Gastroesophageal sphincter (tissue), 4 donors: ENCODE measurements around the gene NLRC3. TPM values are rescaled to one million over a fixed set of nuclear protein-coding genes. Genes with fewer than 3 reads are reported as not detected.

Experiments used
- ATAC-seq: fragments of 150-250 bp; one replicate; pipeline ENCODE4 v1.9.1; 2016; ENCODE audit warnings: mild to moderate bottlenecking, moderate library complexity
- H3K27ac ChIP-seq, 4 donors: fragments of 200-600 bp; sonication (generic) in 3 of 4; 1 replicate in 3 of 4; 2 replicates in 1 of 4; pipeline ENCODE4 v1.5.1; 2016 to 2019
- H3K27me3 ChIP-seq: fragments of 200-600 bp; sonication (generic); one replicate; pipeline ENCODE4 v1.5.1; 2019
- H3K36me3 ChIP-seq, 2 donors: fragments of 200-600 bp; sonication (generic); one replicate each; pipeline ENCODE4 v1.5.1; 2019; ENCODE audit warnings: control low read depth in 1 of 2
- H3K4me1 ChIP-seq, 3 donors: fragments of 200-600 bp; sonication (generic); 1 replicate in 2 of 3; 2 replicates in 1 of 3; pipeline ENCODE4 v1.5.1; 2016 to 2019; ENCODE audit warnings: control low read depth in 2 of 3
- H3K4me3 ChIP-seq, 2 donors: fragments of 200-600 bp; sonication (generic); one replicate each; pipeline ENCODE4 v1.5.1; 2019; ENCODE audit warnings: mild to moderate bottlenecking in 1 of 2, moderate library complexity in 1 of 2
- H3K9me3 ChIP-seq, 3 donors: fragments of 200-600 bp; sonication (generic); one replicate each; pipeline ENCODE4 v1.5.1; 2017 to 2019; ENCODE audit warnings: control low read depth in 2 of 3
- CTCF ChIP-seq, 4 experiments: fragments of 200-600 bp in 2 of 4; fragments of 450-650 bp in 2 of 4; sonication (generic) in 1 of 4; IDR thresholded peaks; one replicate each; pipeline ENCODE4 v1.5.1; 2017 to 2019; ENCODE audit warnings: antibody characterized with exemption in 4 of 4, mild to moderate bottlenecking in 2 of 4, moderate library complexity in 2 of 4
- EP300 ChIP-seq: sonication (generic); formaldehyde crosslinking; IDR thresholded peaks from one replicate; pipeline ENCODE4 v1.6.1; 2017; ENCODE audit warnings: antibody characterized with exemption, mild to moderate bottlenecking
- POLR2A ChIP-seq, 2 donors: fragments of 450-650 bp; IDR thresholded peaks; one replicate each; pipeline ENCODE4 v1.6.1; 2017; ENCODE audit warnings: antibody characterized with exemption in 2 of 2, mild to moderate bottlenecking in 2 of 2, moderate library complexity in 1 of 2
- POLR2AphosphoS5 ChIP-seq: sonication (generic); formaldehyde crosslinking; IDR thresholded peaks from one replicate; pipeline ENCODE4 v1.6.1; 2017; ENCODE audit warnings: antibody characterized with exemption
- WGBS, 2 donors: methylation state at CpG; one replicate each; pipeline ENCODE4 v1.1.5; 2018; ENCODE audit warnings: low coverage in 1 of 2; 5-methylcytosine and 5-hydroxymethylcytosine counted together
- total RNA-seq, 4 donors: library from RNA; depleted of rRNA; stranded (reverse); fragments of >200 nt; gene quantifications; one replicate each; pipeline ENCODE4 v1.1.0, GENCODE V29; 2016

Gene NLRC3
- total RNA-seq, 4 donors from 2014 or later = 1.1 to 5.8 (median 1.4) TPM

- WGBS, 2 donors = 90% methylated on average over 2 of the region's 10 CpGs; no CpG with 5 or more reads in 1 of the 2 donors
- TF ChIP-seq POLR2AphosphoS5 (no peak), EP300 (no peak), CTCF (IDR thresholded peaks at IDR 0.05) (no peak), POLR2A (IDR thresholded peaks at IDR 0.05) (no peak)
- Histone ChIP-seq H3K4me1 (no peaks in the 10 kb centered on the region), H3K4me3 (no peak overlapping the region), H3K27ac (no peak overlapping the region), H3K27me3 (peaks cover 37% of the 10 kb centered on the region), H3K9me3 (no peaks in the 10 kb centered on the region), H3K36me3 (peaks cover 0 to 38% of the 10 kb centered on the region in 2 donors)
- no peak for ATAC-seq
Observed at GRCh38 chr16:3581392-3581791, 4.2 kb upstream of the NLRC3 start.

GRCh38 chr16:3580686-3581085, 3.5 kb upstream of the NLRC3 start:
- no CpG with 5 or more reads among the region's 8 CpGs for WGBS, 2 donors

GRCh38 chr16:3580251-3580651, 3.0 kb upstream of the NLRC3 start:
- peaks cover 37% of the 10 kb centered on the region for H3K27me3 ChIP-seq
- no peak for ATAC-seq
- TF ChIP-seq EP300 (no peak), POLR2A (IDR thresholded peaks at IDR 0.05) (no peak), CTCF (IDR thresholded peaks at IDR 0.05) (no peak), POLR2AphosphoS5 (no peak)
- H3K9me3 ChIP-seq = no peaks in the 10 kb centered on the region
- no CpG with 5 or more reads among the region's 11 CpGs for WGBS, 2 donors
- no peak overlapping the region for H3K27ac ChIP-seq
- H3K36me3 ChIP-seq = peaks cover 0 to 38% of the 10 kb centered on the region in 2 donors
- no peaks in the 10 kb centered on the region for H3K4me1 ChIP-seq
- no peak overlapping the region for H3K4me3 ChIP-seq

More at GRCh38 chr16:3580686-3581085, 3.5 kb upstream of the NLRC3 start:
- ATAC-seq = no peak
- H3K27ac ChIP-seq = no peak overlapping the region
- TF ChIP-seq POLR2AphosphoS5 = no peak
- TF ChIP-seq EP300 = no peak
- TF ChIP-seq CTCF (IDR thresholded peaks at IDR 0.05) = no peak
- no peak for TF ChIP-seq POLR2A (IDR thresholded peaks at IDR 0.05)
- no peak overlapping the region for H3K4me3 ChIP-seq
- H3K36me3 ChIP-seq = peaks cover 0 to 38% of the 10 kb centered on the region in 2 donors
- H3K4me1 ChIP-seq = no peaks in the 10 kb centered on the region
- no peaks in the 10 kb centered on the region for H3K9me3 ChIP-seq
- peaks cover 37% of the 10 kb centered on the region for H3K27me3 ChIP-seq

GRCh38 chr16:3579776-3580175, 2.6 kb upstream of the NLRC3 start:
- Histone ChIP-seq H3K27ac (no peak overlapping the region), H3K9me3 (no peaks in the 10 kb centered on the region), H3K4me3 (no peak overlapping the region), H3K27me3 (peaks cover 37% of the 10 kb centered on the region), H3K36me3 (peaks cover 0 to 38% of the 10 kb centered on the region in 2 donors), H3K4me1 (no peaks in the 10 kb centered on the region)
- TF ChIP-seq POLR2A (IDR thresholded peaks at IDR 0.05) = no peak
- TF ChIP-seq POLR2AphosphoS5 = no peak
- TF ChIP-seq CTCF (IDR thresholded peaks at IDR 0.05) = no peak
- ATAC-seq = no peak
- WGBS, 2 donors = 92% methylated on average over 4 of the region's 7 CpGs; no CpG with 5 or more reads in 1 of the 2 donors

- TF ChIP-seq POLR2AphosphoS5 (no peak), POLR2A (IDR thresholded peaks at IDR 0.05) (no peak)
- no peak overlapping the region for H3K4me3 ChIP-seq
- ATAC-seq = no peak
- H3K27me3 ChIP-seq = peaks cover 37% of the 10 kb centered on the region
- H3K27ac ChIP-seq = no peak overlapping the region
- no CpG with 5 or more reads among the region's 20 CpGs for WGBS, 2 donors
- peaks cover 0 to 29% of the 10 kb centered on the region in 2 donors for H3K36me3 ChIP-seq
- H3K4me1 ChIP-seq = no peaks in the 10 kb centered on the region
- no peaks in the 10 kb centered on the region for H3K9me3 ChIP-seq
Observed at GRCh38 chr16:3578610-3579551, 1.7 kb upstream of the NLRC3 start.
